Lower lobe of right lung (tissue), 2 donors: Measurements from ENCODE around the gene NUP43. TPM values are rescaled to one million over a fixed set of nuclear protein-coding genes. Genes with fewer than 3 reads are reported as not detected.

Source experiments
- ATAC-seq, 2 donors: fragments of 200-7000 bp; cut with Tn5 transposase; one replicate each; pipeline ENCODE4 v1.9.1; 2020 to 2022; ENCODE audit warnings: mild to moderate bottlenecking in 2 of 2, moderate library complexity in 2 of 2
- DNase-seq: peaks from one replicate; pipeline ENCODE4 v3.0.0-alpha.2; 2020
- H3K27ac ChIP-seq: fragments of 200-600 bp; one replicate; pipeline ENCODE4 v1.8.0; 2022
- H3K27me3 ChIP-seq: fragments of 200-600 bp; one replicate; pipeline ENCODE4 v1.8.0; 2022; ENCODE audit warnings: low read depth
- H3K36me3 ChIP-seq: fragments of 200-600 bp; one replicate; pipeline ENCODE4 v1.8.0; 2022; ENCODE audit warnings: mild to moderate bottlenecking
- H3K4me1 ChIP-seq: fragments of 200-600 bp; one replicate; pipeline ENCODE4 v1.8.0; 2022
- H3K4me3 ChIP-seq: fragments of 200-600 bp; one replicate; pipeline ENCODE4 v1.8.0; 2022; ENCODE audit warnings: mild to moderate bottlenecking
- H3K9me3 ChIP-seq: fragments of 200-600 bp; one replicate; pipeline ENCODE4 v1.8.0; 2022
- intact Hi-C: fragments of 100-400 bp; cut with DNase I; formaldehyde crosslinking; loops from one replicate; pipeline ENCODE4 v1.11.0; 2022
- total RNA-seq: library from RNA; stranded (reverse); fragmentation: NEBNext Ultra II Directional; extraction: Animal tissue kit (Norgen Biotek cat#: 25700); gene quantifications from one replicate; pipeline ENCODE4 v1.2.1, GENCODE V29; 2021
- TF ChIP-seq, protein P1 (sequence below): fragments of 200-600 bp; IDR thresholded peaks from one replicate; pipeline ENCODE4 v1.8.0; 2022; ENCODE audit warnings: antibody characterized with exemption, mild to moderate bottlenecking
- donor health status: DM: no; HTN: yes; CAD: no; lungs with severe emphysema.

The NUP43 gene
- total RNA-seq, 1 donor from 2014 or later, result 22.0 TPM

GRCh38 chr6:149734915-149735314 lies 11.4 kb downstream of the NUP43 start:
- ATAC-seq (no peak), DNase-seq (no peak)
- Histone ChIP-seq H3K27ac (no peak overlapping the region), H3K36me3 (peaks cover 100% of the 10 kb centered on the region), H3K27me3 (no peaks in the 10 kb centered on the region), H3K4me3 (no peak overlapping the region), H3K9me3 (no peaks in the 10 kb centered on the region), H3K4me1 (no peaks in the 10 kb centered on the region)
- TF ChIP-seq, protein P1, sequence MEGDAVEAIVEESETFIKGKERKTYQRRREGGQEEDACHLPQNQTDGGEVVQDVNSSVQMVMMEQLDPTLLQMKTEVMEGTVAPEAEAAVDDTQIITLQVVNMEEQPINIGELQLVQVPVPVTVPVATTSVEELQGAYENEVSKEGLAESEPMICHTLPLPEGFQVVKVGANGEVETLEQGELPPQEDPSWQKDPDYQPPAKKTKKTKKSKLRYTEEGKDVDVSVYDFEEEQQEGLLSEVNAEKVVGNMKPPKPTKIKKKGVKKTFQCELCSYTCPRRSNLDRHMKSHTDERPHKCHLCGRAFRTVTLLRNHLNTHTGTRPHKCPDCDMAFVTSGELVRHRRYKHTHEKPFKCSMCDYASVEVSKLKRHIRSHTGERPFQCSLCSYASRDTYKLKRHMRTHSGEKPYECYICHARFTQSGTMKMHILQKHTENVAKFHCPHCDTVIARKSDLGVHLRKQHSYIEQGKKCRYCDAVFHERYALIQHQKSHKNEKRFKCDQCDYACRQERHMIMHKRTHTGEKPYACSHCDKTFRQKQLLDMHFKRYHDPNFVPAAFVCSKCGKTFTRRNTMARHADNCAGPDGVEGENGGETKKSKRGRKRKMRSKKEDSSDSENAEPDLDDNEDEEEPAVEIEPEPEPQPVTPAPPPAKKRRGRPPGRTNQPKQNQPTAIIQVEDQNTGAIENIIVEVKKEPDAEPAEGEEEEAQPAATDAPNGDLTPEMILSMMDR, result no peak
- intact Hi-C loops, result no loop called here

DNA sequence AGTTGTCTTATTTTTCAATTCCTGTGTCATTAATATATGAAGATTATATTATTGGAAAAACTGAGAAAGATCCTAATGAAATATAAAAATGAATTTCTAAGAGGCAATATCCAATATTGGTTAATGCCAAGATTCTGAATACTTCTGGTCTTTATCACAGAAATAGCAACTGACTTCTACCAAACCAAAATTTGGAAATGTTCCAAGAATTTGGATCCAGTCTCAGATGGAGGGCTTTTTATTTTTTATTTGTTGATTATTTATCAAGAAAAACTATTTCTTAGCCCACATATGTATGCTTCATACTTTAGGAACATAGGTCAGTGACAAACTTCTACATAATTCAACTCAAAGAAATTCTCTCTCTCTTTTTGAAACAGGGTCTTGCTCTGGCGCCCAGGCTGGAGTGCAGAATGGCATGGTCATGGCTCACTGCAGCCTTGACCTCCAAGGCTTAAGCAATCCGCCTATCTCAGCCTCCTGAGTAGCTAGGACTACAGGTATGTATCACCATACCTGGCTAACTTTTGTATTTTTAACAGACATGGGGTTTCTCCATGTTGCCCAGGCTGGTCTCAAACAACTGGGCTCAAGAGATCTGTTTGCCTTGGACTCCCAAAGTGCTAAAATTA lies 13.1 kb downstream of the NUP43 start:
- Histone ChIP-seq H3K27ac (no peak overlapping the region), H3K36me3 (peaks cover 100% of the 10 kb centered on the region), H3K4me1 (no peaks in the 10 kb centered on the region), H3K4me3 (no peak overlapping the region), H3K27me3 (no peaks in the 10 kb centered on the region), H3K9me3 (no peaks in the 10 kb centered on the region)
- DNase-seq (no peak), ATAC-seq (no peak)
- intact Hi-C loops, result no loop called here
- TF ChIP-seq, protein P1, result no peak

DNA sequence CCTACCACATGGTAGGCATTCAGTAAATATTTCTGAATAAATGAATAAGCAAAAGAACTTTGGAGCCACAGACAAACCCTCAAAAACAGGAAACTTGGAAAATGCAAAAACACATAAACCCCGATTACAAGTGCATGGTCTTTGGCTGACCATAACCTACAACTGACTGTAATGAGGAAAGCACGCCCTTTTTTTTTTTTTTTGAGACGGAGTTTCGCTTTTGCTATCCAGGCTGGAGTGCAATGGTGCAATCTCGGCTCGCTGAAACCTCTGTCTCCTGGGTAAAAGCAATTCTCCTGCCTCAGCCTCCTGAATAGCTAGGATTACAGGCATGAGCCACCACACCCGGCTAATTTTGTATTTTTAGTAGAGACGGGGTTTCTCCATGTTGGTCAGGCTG lies 16.5 kb downstream of the NUP43 start:
- no peak overlapping the region for H3K27ac ChIP-seq
- no peak for ATAC-seq
- H3K4me1 ChIP-seq, result no peaks in the 10 kb centered on the region
- DNase-seq, result no peak
- H3K4me3 ChIP-seq, result no peak overlapping the region
- intact Hi-C loops, result no loop called here
- H3K9me3 ChIP-seq, result no peaks in the 10 kb centered on the region
- H3K27me3 ChIP-seq, result no peaks in the 10 kb centered on the region
- TF ChIP-seq, protein P1, result no peak
- peaks cover 99% of the 10 kb centered on the region for H3K36me3 ChIP-seq

DNA sequence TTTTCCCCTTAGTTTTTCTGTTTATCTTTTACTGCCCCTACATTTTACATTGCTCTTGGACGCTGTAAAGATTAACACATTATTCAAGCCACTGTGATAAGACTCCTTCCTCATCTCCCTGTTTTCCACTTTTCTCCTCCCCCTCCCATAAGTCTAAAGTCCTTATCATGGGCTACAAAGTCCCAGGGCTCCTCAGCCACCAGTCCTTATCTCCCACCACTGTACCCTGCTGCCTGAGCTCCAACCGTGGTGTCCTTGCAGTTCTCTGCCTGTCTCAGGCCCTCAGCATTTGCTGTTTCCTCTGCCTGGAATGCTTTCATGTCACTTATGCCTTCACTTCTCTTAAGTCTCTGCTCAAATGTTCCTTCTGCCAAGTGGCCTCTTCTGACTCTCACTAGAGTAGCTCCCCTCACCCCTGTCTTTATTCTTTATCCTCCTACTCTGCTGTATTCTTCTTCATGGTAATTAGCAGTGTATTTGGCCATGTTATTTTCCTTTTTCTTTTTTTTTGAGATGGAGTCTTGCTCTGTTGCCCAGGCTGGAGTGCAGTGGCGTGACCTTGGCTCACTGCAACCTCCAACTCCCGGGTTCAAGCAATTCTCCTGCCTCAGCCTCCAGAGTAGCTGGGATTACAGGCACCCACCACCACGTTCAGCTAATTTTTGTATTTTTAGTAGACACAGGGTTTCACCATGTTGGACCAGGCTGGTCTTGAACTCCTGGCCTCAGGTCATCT lies 17.7 kb downstream of the NUP43 start:
- intact Hi-C loops, result no loop called here
- H3K27me3 ChIP-seq, result no peaks in the 10 kb centered on the region
- TF ChIP-seq, protein P1, result no peak
- DNase-seq (no peak), ATAC-seq (no peak)
- no peaks in the 10 kb centered on the region for H3K4me1 ChIP-seq
- H3K27ac ChIP-seq, result peak overlapping the region; percentile 31
- no peak overlapping the region for H3K4me3 ChIP-seq
- no peaks in the 10 kb centered on the region for H3K9me3 ChIP-seq
- peaks cover 87% of the 10 kb centered on the region for H3K36me3 ChIP-seq

- ATAC-seq (peak; percentile 28 to 69), DNase-seq (no peak)
- Histone ChIP-seq H3K4me3 (no peak overlapping the region), H3K4me1 (no peaks in the 10 kb centered on the region), H3K27me3 (no peaks in the 10 kb centered on the region), H3K9me3 (no peaks in the 10 kb centered on the region), H3K36me3 (peaks cover 80% of the 10 kb centered on the region), H3K27ac (peak overlapping the region; percentile 31)
- intact Hi-C loops, result no loop called here
- TF ChIP-seq, protein P1, result no peak
Measured at GRCh38 chr6:149727793-149728498, 18.4 kb downstream of the NUP43 start.
